Endothelial cell of umbilical vein (primary cell): ENCODE results near the gene CNOT6. TPM values are rescaled to one million over a fixed set of nuclear protein-coding genes. Genes with fewer than 3 reads are reported as not detected.

Source experiments
- BruUV-seq: library from RNA; stranded (reverse); fragments of 400-500 nt; replicated peaks from 2 replicates; lab custom pipeline; 2021; lab: Mats Ljungman, UMichigan
- CTCF ChIA-PET: fragments of 300-600, 350-600 bp; sonication (Branson Sonifier 250); formaldehyde crosslinking; loops from one replicate; lab custom pipeline; 2021; ENCODE audit warnings: antibody characterized with exemption, inconsistent platforms; lab: Charles Lee
- POLR2A ChIA-PET: fragments of 300-600, 350-600 bp; sonication (Branson Sonifier 250); formaldehyde crosslinking; loops from one replicate; lab custom pipeline; 2021; ENCODE audit warnings: antibody characterized with exemption, inconsistent platforms; lab: Charles Lee
- DNase-seq: peaks from one replicate; pipeline ENCODE4 v3.0.0-alpha.2; 2011; ENCODE audit warnings: low read depth, low spot score
- FAIRE-seq: peaks from 2 replicates; lab custom pipeline; 2011; peaks lifted over from hg19 to GRCh38; lab: Jason Lieb, UNC
- H2AFZ ChIP-seq: 2 replicates; pipeline ENCODE4 v1.6.0; 2012; ENCODE audit warnings: low read depth, low read length, control low read depth, inconsistent platforms
- H3K27ac ChIP-seq: 2 replicates; pipeline ENCODE4 v1.5.1; 2011; ENCODE audit warnings: low read depth, mild to moderate bottlenecking, control low read depth, low read length, moderate library complexity; ENCODE audit not compliant: insufficient read depth
- H3K27me3 ChIP-seq, 2 experiments: 2 replicates each; pipeline versions ENCODE4 v1.6.0 to v1.6.1; 2011; ENCODE audit warnings: low read length in 2 of 2, mixed read lengths in 1 of 2; ENCODE audit not compliant: control insufficient read depth in 2 of 2, insufficient read depth in 2 of 2
- H3K36me3 ChIP-seq, 2 experiments: 2 replicates in 1 of 2; 3 replicates in 1 of 2; pipeline ENCODE4 v1.5.1; 2011; ENCODE audit warnings: low read length in 2 of 2, mild to moderate bottlenecking in 1 of 2, moderate library complexity in 1 of 2; ENCODE audit not compliant: control insufficient read depth in 2 of 2, insufficient read depth in 2 of 2; ENCODE audit errors: extremely low read depth in 1 of 2
- H3K4me1 ChIP-seq: 3 replicates; pipeline ENCODE4 v1.5.1; 2011; ENCODE audit warnings: mild to moderate bottlenecking, low read length; ENCODE audit not compliant: control insufficient read depth, insufficient read depth; ENCODE audit errors: extremely low read depth
- H3K4me2 ChIP-seq: 2 replicates; pipeline ENCODE4 v1.6.1; 2011; ENCODE audit warnings: low read length, control low read depth, mixed read lengths; ENCODE audit not compliant: insufficient read depth
- H3K4me3 ChIP-seq, 3 experiments: fragments of 200-600 bp in 1 of 3; sonication (generic), shearing (Covaris generic) in 1 of 3; replicated peaks in 1 of 3; 2 replicates each; pipeline ENCODE4 v1.5.1; 2011 to 2016; ENCODE audit warnings: control low read depth in 3 of 3, low read length in 3 of 3, mild to moderate bottlenecking in 2 of 3, inconsistent platforms in 1 of 3, low read depth in 1 of 3, moderate library complexity in 1 of 3; ENCODE audit not compliant: insufficient read depth in 1 of 3
- H3K79me2 ChIP-seq: 2 replicates; pipeline ENCODE4 v1.6.0; 2012; ENCODE audit warnings: low read length, inconsistent platforms; ENCODE audit not compliant: control insufficient read depth, insufficient read depth
- H3K9ac ChIP-seq: replicated peaks from 2 replicates; pipeline ENCODE3; 2011; ENCODE audit warnings: low read length, control low read depth; ENCODE audit not compliant: insufficient read depth; ENCODE audit errors: extremely low read depth
- H3K9me1 ChIP-seq: replicated peaks from 3 replicates; pipeline ENCODE4 v1.6.0; 2011; ENCODE audit warnings: mild to moderate bottlenecking, low read length; ENCODE audit not compliant: control insufficient read depth, insufficient read depth; ENCODE audit errors: extremely low read depth
- H3K9me3 ChIP-seq: replicated peaks from 2 replicates; pipeline ENCODE4 v1.5.1; 2012; ENCODE audit warnings: low read length, inconsistent platforms; ENCODE audit not compliant: control insufficient read depth, insufficient read depth
- H4K20me1 ChIP-seq: replicated peaks from 2 replicates; pipeline ENCODE3; 2011; ENCODE audit warnings: mild to moderate bottlenecking, low read length; ENCODE audit not compliant: control insufficient read depth, insufficient read depth; ENCODE audit errors: extremely low read depth
- CTCF ChIP-seq, 2 donors: IDR thresholded peaks; 1 replicate in 1 of 2; 2 replicates in 1 of 2; pipeline ENCODE4 v1.5.1; 2011; ENCODE audit warnings: low read length in 2 of 2, mild to moderate bottlenecking in 2 of 2, moderate library complexity in 2 of 2, control low read depth in 1 of 2, inconsistent platforms in 1 of 2, low read depth in 1 of 2; ENCODE audit not compliant: insufficient read depth in 1 of 2; ENCODE audit errors: extremely low read depth in 1 of 2
- EZH2 ChIP-seq: IDR thresholded peaks from 2 replicates; pipeline ENCODE4 v1.6.1; 2012; ENCODE audit warnings: borderline replicate concordance, low read depth, mild to moderate bottlenecking, moderate library complexity, low read length, inconsistent platforms; ENCODE audit not compliant: severe bottlenecking
- GATA2 ChIP-seq: IDR thresholded peaks from 2 replicates; pipeline ENCODE4 v1.7.0; 2011; ENCODE audit warnings: low read depth, mild to moderate bottlenecking, moderate library complexity, mixed read lengths, low read length; ENCODE audit not compliant: insufficient read length, insufficient read depth
- MAX ChIP-seq: IDR thresholded peaks from 2 replicates; pipeline ENCODE4 v1.6.1; 2011; ENCODE audit not compliant: insufficient read depth, insufficient read length
- POLR2A ChIP-seq: IDR thresholded peaks from 2 replicates; pipeline ENCODE4 v1.6.1; 2012; ENCODE audit warnings: low read depth, mild to moderate bottlenecking, control low read depth, low read length
- POLR2AphosphoS5 ChIP-seq: IDR thresholded peaks from 2 replicates; pipeline ENCODE4 v1.6.1; 2012; ENCODE audit warnings: low read depth, mild to moderate bottlenecking, control low read depth, low read length, moderate library complexity; ENCODE audit not compliant: insufficient read depth
- dilution Hi-C: fragments of 300-500 bp; cut with MboI; formaldehyde crosslinking; loops from one replicate; pipeline ENCODE4 v1.15.0; 2019; ENCODE audit warnings: low sequenced_read_pairs; ENCODE audit not compliant: extremely low pct_ligation_motif_present
- intact Hi-C: fragments of 100-400 bp; cut with micrococcal nuclease; formaldehyde crosslinking; loops from one replicate; pipeline ENCODE4 v1.10.0; 2022
- polyA plus RNA-seq, 4 experiments: library from polyadenylated mRNA; depleted of rRNA in 3 of 4; stranded (reverse) in 3 of 4; unstranded in 1 of 4; fragments of >200 nt; gene quantifications; 2 replicates each; pipeline versions ENCODE4 v1.2.1 to v1.2.3, GENCODE V29; 2011 to 2012; ENCODE audit warnings: missing spikeins in 1 of 4
- total RNA-seq: library from RNA; stranded (reverse); gene quantifications from 2 replicates; pipeline ENCODE4 v1.2.3, GENCODE V29; 2021

Gene CNOT6
- total and polyA plus RNA-seq, 2 donors (not counting 3 experiments of a cell fraction or from before 2014, with no cell fraction given), result 9.2 to 33.8 TPM

- H3K9ac ChIP-seq, result no peak overlapping the region
- POLR2A ChIA-PET, result no interaction called here
- H3K9me3 ChIP-seq, result no peaks in the 10 kb centered on the region
- no peaks in the 10 kb centered on the region for H3K79me2 ChIP-seq
- intact Hi-C loops, result no loop called here
- dilution Hi-C loops, result no loop called here
- CTCF ChIA-PET, result interaction anchor here (0.9 kb wide), 1 partner anchor 7 kb away, joined by 3 read pairs; no protein-coding TSS in a partner anchor
- BruUV-seq, result no TSS peak
- DNase-seq (no peak), FAIRE-seq (no peak)
- no peaks in the 10 kb centered on the region for H3K27me3 ChIP-seq
- TF ChIP-seq GATA2 (no peak), POLR2AphosphoS5 (no peak), EZH2 (no peak), POLR2A (no peak), MAX (no peak), CTCF (IDR thresholded peaks at IDR 0.05; ENCODE audit: extremely low read depth in 1 of 2, insufficient read depth in 1 of 2, low read depth in 1 of 2, low read length in 2 of 2) (no peak)
- H3K4me3 ChIP-seq, result no peak overlapping the region
- H3K4me1 ChIP-seq, result no peaks in the 10 kb centered on the region
- H2AFZ ChIP-seq, result no peak overlapping the region
- no peak overlapping the region for H3K27ac ChIP-seq
- no peaks in the 10 kb centered on the region for H4K20me1 ChIP-seq
- no peaks in the 10 kb centered on the region for H3K9me1 ChIP-seq
- no peak overlapping the region for H3K4me2 ChIP-seq
- H3K36me3 ChIP-seq, result peaks cover 0 to 6% of the 10 kb centered on the region in 2 experiments
These were observed 119.6 kb downstream of the CNOT6 start for GRCh38 chr5:180613814-180614188.
